D721Med (cell line): ENCODE measurements around the gene SERPIND1.
"Not testable (repeated sequence)": the region's sequence is repeated elsewhere in the genome, so short reads cannot be mapped to it uniquely, and the experiment has no call there.

ENCODE experiments used
- DNase-seq: peaks from one replicate; pipeline ENCODE4 v3.0.0; 2011; ENCODE audit warnings: low spot score; ENCODE audit not compliant: insufficient read length
- FAIRE-seq: peaks from 2 replicates; lab custom pipeline; 2011; peaks lifted over from hg19 to GRCh38; lab: Jason Lieb, UNC
- CTCF ChIP-seq: IDR thresholded peaks from 2 replicates; pipeline ENCODE4 v1.5.1; 2012; ENCODE audit warnings: mild to moderate bottlenecking, control low read depth; ENCODE audit not compliant: insufficient read depth; ENCODE audit errors: missing control alignments

Gene SERPIND1, protein sequence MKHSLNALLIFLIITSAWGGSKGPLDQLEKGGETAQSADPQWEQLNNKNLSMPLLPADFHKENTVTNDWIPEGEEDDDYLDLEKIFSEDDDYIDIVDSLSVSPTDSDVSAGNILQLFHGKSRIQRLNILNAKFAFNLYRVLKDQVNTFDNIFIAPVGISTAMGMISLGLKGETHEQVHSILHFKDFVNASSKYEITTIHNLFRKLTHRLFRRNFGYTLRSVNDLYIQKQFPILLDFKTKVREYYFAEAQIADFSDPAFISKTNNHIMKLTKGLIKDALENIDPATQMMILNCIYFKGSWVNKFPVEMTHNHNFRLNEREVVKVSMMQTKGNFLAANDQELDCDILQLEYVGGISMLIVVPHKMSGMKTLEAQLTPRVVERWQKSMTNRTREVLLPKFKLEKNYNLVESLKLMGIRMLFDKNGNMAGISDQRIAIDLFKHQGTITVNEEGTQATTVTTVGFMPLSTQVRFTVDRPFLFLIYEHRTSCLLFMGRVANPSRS

GRCh38 chr22:20773793-20774212 lies at the start of gene SERPIND1:
Gene SERPIND1, plus strand, starts transcription at chr22:20774113. Its CDS starts 5,200 bp downstream, at chr22:20779313.
- DNase-seq = no peak
- no peak for FAIRE-seq
- no peak for TF ChIP-seq CTCF

GRCh38 chr22:20724676-20725454 lies 49.0 kb upstream of the SERPIND1 start:
- FAIRE-seq = no peak
- no peak for TF ChIP-seq CTCF

DNA sequence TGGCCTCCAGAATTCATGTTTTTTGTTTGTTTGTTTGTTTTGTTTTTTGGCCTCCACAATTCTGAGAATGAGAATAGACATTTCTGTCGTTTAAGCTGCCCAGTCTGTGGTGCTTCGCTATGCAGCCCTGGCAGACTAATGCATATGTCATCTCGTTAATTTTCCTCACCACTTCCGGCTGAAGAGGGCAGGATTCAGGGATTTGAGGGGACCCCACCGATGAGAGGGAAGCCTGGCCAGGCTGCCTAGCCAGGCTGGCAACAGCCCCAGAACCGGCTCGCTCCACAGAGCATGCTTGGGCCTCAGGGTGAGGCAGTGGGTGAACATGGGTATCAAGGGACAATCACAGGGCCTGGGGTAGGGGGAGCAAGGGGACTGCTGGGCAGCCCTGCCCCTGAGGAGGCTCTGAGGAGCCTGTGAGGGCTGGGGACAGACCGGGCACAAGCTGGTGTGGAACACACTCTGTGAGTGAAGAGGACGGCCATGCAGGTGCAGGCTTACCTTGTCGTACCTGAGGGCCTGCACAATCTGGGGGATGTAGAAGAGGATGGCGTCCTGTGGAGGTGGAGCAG lies 47.8 kb upstream of the SERPIND1 start:
- no peak for TF ChIP-seq CTCF
- no peak for FAIRE-seq
- DNase-seq = no peak

More at GRCh38 chr22:20724676-20725454, 49.0 kb upstream of the SERPIND1 start:
- DNase-seq = no peak

DNA sequence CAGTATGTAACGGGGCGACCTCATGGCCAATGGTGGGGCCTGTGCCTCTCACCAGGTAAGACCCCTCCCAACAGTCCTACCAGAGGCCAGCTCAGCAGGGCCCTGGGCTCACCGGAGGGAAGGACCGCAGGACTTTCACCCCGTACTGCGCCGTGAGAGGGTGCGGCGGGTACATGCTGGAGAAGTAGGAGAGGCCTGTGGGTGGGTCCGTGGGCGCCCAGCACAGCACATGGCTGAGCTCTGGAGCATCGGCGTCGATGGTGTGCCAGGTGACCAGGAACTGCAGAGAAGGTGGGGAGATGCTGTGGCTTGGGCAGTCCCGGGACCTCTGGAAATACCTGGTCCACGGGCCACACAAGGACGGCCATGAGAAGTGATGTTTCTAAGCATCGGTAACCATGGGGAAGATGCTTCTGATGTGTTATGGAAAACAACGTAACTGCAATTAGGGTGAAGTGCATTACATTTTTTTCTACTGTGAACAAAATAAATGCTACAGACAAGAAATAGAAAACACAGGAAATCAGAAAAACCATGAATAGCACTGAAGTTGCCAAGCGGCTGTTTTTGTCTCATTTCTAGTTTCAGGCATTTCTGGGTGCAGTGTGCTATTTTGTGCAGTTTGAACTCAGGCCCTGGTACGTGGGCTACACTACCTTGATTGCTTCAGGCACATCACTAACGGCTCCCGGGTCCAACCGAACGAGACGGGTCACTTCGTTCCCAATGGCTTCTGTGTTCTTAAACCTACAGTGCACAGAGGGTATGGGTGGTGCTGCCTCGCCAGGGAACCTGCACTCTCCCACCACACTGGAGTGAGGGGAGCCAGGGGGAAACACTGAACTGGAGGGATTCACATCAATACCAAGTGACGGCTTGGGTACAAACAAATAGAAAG lies 46.5 kb upstream of the SERPIND1 start:
- DNase-seq = no peak
- no peak for FAIRE-seq
- no peak for TF ChIP-seq CTCF

GRCh38 chr22:20728523-20729190 lies 45.3 kb upstream of the SERPIND1 start:
- DNase-seq = no peak
- no peak for FAIRE-seq
- no peak for TF ChIP-seq CTCF

DNA sequence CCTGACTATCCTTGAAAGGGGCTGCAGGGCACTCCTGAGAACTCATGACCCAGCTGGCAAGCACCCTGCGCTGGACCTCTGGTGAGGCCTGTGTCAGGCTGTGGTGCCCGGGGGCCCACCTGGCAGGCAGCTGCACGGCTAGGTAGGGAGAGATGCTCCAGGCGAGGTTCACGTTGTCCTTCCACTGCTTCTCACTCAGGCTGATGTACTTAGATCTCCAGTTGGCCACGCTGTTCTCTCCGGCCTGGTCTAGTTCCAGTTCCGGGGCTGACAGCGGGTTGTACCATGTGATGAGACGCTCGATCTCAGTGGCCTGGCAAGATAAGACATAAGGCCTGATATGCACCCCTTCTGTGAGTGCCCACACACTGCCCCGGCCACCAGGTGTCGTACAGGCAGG lies 44.7 kb upstream of the SERPIND1 start:
- no peak for TF ChIP-seq CTCF
- DNase-seq (no peak), FAIRE-seq (no peak)

DNA sequence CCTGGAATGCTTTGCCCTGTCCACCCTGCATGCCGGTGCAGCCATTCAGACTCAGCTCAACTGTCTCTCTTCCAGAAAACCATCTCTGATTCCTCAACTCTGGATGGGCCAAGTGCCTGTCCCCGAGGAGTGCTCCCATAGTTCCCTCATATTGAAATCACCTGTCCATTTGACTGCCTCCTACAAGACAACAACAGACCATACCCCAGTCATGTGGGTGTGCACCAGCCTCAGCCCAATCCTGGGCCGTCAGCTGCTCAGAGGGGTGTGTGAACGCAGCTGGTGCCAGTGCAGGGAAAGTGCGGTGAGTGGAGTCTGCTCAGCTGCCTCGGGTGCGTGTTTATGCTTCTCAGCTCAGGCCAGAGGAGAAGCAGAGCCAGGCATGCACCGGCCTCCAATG lies 41.5 kb upstream of the SERPIND1 start:
- not testable (repeated sequence) for DNase-seq, FAIRE-seq

- DNase-seq, FAIRE-seq: not testable (repeated sequence)
These were observed 38.4 kb upstream of the SERPIND1 start for GRCh38 chr22:20735356-20736162.

GRCh38 chr22:20736891-20737290 lies 37.0 kb upstream of the SERPIND1 start:
- FAIRE-seq, DNase-seq: not testable (repeated sequence)
